Measurements from ENCODE around the gene ALX3.
A peak's percentile ranks its signal among the peaks of the same experiment; 100 is the strongest.

ALX3 gene

GRCh38 chr1:110068646-110069403, 1.6 kb downstream of the ALX3 start:
- no peak for DNase-seq (ENCODE audit: low read depth in 1 of 2, low spot score in 1 of 2)

GRCh38 chr1:110067893-110068645, 2.4 kb downstream of the ALX3 start:
- in situ Hi-C loops (cut with HindIII; ENCODE audit: low pct_unique_long_range_greater_than_20kb, low sequenced_read_pairs): no loop called here
- DNase-seq (ENCODE audit: low read depth in 1 of 2, low spot score in 1 of 2): no peak
- no peak for TF ChIP-seq JUND (IDR thresholded peaks at IDR 0.05; ENCODE audit: low read depth)

More at GRCh38 chr1:110068646-110069403, 1.6 kb downstream of the ALX3 start:
- TF ChIP-seq JUND (IDR thresholded peaks at IDR 0.05; ENCODE audit: low read depth): no peak
- in situ Hi-C loops (cut with HindIII; ENCODE audit: low pct_unique_long_range_greater_than_20kb, low sequenced_read_pairs): no loop called here

DNA sequence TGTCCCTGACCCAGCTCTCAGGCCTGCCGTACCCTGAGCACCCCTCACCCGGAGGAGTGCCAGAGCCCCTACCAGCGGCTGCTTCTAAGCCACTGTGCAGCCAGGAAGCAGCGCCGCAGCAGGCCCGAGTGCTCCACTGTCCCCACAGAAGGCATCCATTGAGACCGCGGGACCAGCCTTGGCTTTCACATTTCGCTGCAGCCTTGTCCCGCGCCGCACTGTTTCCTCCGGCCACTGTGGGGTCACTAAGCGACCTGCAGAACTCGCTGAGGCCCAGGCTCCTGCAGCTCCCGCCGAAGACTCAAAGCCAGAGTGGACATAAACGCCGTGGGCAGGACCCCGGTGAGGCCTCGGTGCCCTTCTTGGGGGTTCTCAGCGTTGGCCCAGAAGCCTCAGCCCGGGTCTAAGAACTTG, 3.0 kb downstream of the ALX3 start:
- in situ Hi-C loops (cut with HindIII; ENCODE audit: low pct_unique_long_range_greater_than_20kb, low sequenced_read_pairs): no loop called here
- no peak for DNase-seq (ENCODE audit: low read depth in 1 of 2, low spot score in 1 of 2)
- no peak for TF ChIP-seq JUND (IDR thresholded peaks at IDR 0.05; ENCODE audit: low read depth)

GRCh38 chr1:110065841-110066240, 4.6 kb downstream of the ALX3 start:
- DNase-seq (ENCODE audit: low read depth in 1 of 2, low spot score in 1 of 2): no peak
- no peak for TF ChIP-seq JUND (IDR thresholded peaks at IDR 0.05; ENCODE audit: low read depth)
- in situ Hi-C loops (cut with HindIII; ENCODE audit: low pct_unique_long_range_greater_than_20kb, low sequenced_read_pairs): no loop called here

DNA sequence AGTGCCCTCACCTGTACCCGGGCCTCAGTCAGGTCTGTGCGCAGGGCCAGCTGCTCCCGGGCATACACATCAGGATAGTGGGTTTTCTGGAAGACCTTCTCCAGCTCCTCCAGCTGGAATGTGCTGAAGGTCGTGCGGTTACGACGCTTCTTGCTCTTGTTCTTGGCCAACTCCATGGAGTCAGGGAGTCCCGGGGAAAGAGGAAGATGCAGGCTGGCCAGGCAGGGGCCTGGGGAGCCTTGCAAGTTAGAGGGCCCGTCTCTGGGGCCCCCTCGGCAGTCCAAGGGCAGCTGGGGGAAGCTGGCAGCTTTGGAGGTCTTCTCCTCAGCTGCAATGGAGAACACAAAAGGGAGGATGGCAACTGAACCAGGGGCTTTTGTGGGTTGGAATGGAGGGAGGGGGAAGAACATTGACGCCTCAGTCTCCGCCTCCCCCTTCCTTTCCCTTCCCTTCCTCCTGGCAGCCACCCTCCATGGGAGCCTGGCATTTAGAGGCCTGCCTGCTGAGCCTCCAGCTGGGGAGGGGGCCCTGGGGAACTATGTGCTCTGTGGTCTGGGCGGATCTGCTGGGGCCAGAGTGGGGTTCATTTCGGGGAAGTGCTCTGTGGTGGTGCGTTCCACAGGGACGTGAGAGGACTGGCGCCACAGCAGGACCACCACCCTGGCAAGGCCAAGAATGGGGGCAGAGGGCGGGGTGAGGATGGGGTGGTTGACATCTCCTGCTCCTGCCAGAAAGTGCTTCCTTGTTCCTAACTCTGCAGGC, 5.7 kb downstream of the ALX3 start:
- DNase-seq (ENCODE audit: low read depth in 1 of 2, low spot score in 1 of 2): no peak
- no peak for TF ChIP-seq JUND (IDR thresholded peaks at IDR 0.05; ENCODE audit: low read depth)
- in situ Hi-C loops (cut with HindIII; ENCODE audit: low pct_unique_long_range_greater_than_20kb, low sequenced_read_pairs): no loop called here

- no peak for DNase-seq (ENCODE audit: low read depth in 1 of 2, low spot score in 1 of 2)
- in situ Hi-C loops (cut with HindIII; ENCODE audit: low pct_unique_long_range_greater_than_20kb, low sequenced_read_pairs): no loop called here
- TF ChIP-seq JUND (IDR thresholded peaks at IDR 0.05; ENCODE audit: low read depth): no peak
Observed at GRCh38 chr1:110063781-110064180, 6.7 kb downstream of the ALX3 start.

GRCh38 chr1:110062612-110063011, 7.9 kb downstream of the ALX3 start:
- no peak for DNase-seq (ENCODE audit: low read depth in 1 of 2, low spot score in 1 of 2)
- in situ Hi-C loops (cut with HindIII; ENCODE audit: low pct_unique_long_range_greater_than_20kb, low sequenced_read_pairs): no loop called here
- TF ChIP-seq JUND (IDR thresholded peaks at IDR 0.05; ENCODE audit: low read depth): no peak

DNA sequence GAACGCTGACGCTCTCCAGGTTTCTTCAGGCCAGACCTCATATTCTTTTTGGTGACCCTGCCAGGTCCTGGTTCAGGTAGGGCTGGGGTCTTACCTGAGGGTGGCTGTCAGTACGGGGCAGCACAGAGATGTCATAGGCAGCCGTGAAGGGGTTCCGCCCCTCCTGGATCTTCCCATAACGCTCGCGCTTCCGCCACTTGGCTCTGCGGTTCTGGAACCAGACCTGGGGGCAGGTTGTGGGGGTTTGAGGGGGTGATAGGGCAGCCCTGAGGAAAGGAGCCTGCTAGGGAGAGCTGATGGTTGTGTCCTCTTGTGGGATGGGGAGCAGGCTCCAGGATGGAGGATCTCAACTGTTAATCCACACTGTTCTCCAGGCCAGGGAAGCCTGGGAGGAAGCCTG, 9.1 kb downstream of the ALX3 start:
- no peak for TF ChIP-seq JUND (IDR thresholded peaks at IDR 0.05; ENCODE audit: low read depth)
- in situ Hi-C loops (cut with HindIII; ENCODE audit: low pct_unique_long_range_greater_than_20kb, low sequenced_read_pairs): no loop called here
- DNase-seq (ENCODE audit: low read depth in 1 of 2, low spot score in 1 of 2): no peak

- no peak for DNase-seq (ENCODE audit: low read depth in 1 of 2, low spot score in 1 of 2)
- TF ChIP-seq JUND (IDR thresholded peaks at IDR 0.05; ENCODE audit: low read depth): no peak
- in situ Hi-C loops (cut with HindIII; ENCODE audit: low pct_unique_long_range_greater_than_20kb, low sequenced_read_pairs): no loop called here
Observed at GRCh38 chr1:110060662-110061060, 9.8 kb downstream of the ALX3 start.

DNA sequence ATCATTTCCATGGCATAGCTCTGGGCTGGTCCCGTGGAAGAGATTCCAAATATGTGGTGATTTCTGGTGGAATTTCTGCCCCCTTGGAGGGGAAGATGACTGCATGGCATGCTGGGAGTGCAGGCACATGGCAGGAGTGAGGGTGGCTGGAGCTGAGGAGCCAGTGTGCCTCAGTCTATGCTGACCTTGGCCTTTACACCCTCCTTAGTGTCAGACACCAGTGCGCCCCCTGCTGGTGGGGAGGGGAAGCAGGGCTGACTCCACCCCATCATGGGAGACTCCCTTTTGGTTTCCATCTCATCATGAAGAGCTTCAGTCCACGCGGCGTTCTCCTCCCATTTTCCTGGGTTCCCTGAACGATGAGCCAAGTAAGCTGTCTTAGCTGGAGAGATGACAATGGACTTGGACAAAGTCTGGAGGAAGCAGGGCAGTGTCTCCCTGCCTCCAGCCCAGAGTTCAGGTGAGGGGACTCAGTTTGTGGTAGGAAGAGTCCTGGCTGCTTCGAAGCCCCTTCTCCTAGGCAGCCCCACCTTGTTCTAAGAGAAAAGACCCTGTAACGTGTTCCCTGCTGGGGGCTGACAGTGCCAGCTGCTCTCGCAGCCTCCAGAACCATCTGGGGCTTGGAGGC, 10.3 kb downstream of the ALX3 start:
- no peak for TF ChIP-seq JUND (IDR thresholded peaks at IDR 0.05; ENCODE audit: low read depth)
- in situ Hi-C loops (cut with HindIII; ENCODE audit: low pct_unique_long_range_greater_than_20kb, low sequenced_read_pairs): no loop called here
- peak in 1 of 2 experiments; percentile 49 for DNase-seq (ENCODE audit: low read depth in 1 of 2, low spot score in 1 of 2)

GRCh38 chr1:110059133-110059863, 11.2 kb downstream of the ALX3 start:
- in situ Hi-C loops (cut with HindIII; ENCODE audit: low pct_unique_long_range_greater_than_20kb, low sequenced_read_pairs): no loop called here
- DNase-seq (ENCODE audit: low read depth in 1 of 2, low spot score in 1 of 2): no peak
- TF ChIP-seq JUND (IDR thresholded peaks at IDR 0.05; ENCODE audit: low read depth): no peak

DNA sequence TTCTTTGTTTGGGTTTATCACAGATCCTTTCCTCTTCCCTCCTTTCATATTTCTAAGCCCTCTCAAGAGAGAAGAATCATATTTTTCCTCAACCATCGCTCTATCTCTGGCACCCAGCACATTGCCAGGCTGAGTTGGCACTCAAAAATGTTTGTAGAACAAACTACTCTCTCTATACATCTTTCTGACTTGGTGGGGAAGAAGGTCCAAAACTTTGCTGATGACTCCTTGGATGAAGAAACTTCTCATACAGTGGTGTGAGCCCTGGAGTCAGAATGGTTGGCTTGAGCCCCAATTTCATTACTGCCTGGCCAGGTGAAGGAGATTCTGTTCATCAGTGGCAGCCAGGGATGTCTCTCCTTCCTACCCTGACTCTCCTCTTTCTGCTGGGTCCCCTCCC, 11.9 kb downstream of the ALX3 start:
- TF ChIP-seq JUND (IDR thresholded peaks at IDR 0.05; ENCODE audit: low read depth): no peak
- in situ Hi-C loops (cut with HindIII; ENCODE audit: low pct_unique_long_range_greater_than_20kb, low sequenced_read_pairs): no loop called here
- no peak for DNase-seq (ENCODE audit: low read depth in 1 of 2, low spot score in 1 of 2)
